NCI-H2196 treated with DMSO at 0.1 percent for 48 hours (cell line): ENCODE results near the gene TMEM132E.

Experiments used
- DNase-seq: peaks from one replicate; lab custom pipeline; 2025; ENCODE audit not compliant: unreplicated experiment; lab: John Stamatoyannopoulos, UW

The TMEM132E gene

GRCh38 chr17:34654881-34655276, 75.5 kb downstream of the TMEM132E start:
- DNase-seq, result no peak

- DNase-seq, result no peak
Observed at GRCh38 chr17:34656801-34657200, 77.4 kb downstream of the TMEM132E start.

DNA sequence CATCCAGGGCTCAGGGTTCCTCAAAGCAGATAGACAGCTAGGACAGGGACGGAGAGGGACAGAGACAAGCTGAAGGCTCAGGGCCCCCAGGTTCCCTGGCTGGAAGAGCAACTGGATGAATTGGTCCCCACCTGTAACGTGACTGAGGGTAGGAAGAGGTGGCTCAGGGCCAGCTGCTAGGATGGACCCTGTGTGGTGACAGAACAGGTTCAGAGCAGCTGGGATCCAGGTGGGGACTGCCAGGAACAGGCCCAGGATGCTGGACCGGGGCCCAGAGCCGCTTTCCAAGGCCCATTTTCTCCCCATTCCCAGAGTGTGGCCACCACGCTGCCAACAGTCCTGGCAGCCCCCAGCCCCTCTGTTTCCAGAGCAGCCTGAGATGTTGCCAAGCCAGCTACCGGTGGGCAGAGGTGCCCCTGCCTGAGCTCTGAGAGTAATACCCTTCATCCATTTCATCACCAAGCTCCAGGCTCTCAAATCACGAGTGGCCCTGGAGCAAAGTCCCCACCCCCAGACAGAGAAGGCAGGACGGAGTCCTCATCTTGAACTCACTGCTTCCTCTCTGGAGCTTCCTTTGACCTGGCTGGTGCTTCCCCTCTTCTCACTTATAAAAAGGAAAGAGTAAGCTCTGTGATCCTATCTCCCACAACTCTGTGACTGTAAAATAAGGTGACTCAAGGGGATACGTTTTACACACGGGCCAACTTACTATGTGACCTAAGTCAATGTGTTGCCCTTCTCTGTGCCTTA, 79.6 kb downstream of the TMEM132E start:
- DNase-seq, result no peak

DNA sequence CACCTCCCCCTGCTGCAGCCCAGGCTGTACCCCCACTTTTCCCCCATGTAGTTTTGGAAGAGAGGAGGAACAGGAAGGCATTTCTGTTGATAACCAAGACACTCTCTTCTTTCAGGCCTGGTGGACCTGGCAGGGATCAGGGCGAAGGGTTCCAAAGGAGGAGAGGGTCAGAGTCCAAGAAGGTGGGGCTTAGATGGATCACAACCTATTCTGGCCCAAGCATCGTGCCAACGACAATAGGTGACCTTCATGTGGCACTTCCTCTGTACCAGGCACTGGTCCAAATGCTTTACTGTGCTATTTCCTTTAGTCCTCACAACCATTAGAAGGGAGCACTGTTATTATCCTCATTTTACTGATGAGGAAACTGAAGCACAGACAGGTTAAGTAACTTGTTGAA, 84.3 kb downstream of the TMEM132E start:
- no peak for DNase-seq

DNA sequence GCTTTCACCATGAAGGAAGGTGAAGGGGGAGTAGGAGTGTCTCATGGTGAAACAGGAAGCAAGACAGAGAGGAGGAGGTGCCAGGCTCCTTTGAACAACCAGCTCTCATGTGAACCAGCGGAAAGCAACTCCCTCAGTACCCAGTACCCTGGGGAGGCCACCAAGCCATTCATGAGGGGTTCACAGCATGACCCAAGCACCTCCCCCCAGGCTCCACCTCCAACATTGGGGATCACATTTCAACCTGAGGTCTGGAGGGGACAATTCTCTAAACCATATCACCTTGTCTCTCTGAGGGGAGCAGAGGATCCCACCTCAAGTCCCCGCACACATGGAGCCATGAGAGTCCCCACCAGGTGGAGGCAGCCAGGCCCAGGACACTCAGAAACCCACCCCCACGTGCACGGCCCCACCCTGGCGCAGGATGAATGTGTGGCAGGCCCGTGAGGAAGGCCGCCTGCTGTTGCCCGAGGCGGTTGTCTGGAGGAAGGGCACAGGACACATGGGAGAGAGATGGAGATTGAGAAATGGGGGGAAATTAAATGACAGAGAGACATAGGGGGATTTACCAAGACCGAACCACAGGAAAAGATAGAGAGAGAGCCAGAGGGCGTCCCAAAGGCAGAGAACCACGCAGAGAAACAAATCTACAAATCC, 85.9 kb downstream of the TMEM132E start:
- DNase-seq, result no peak

DNA sequence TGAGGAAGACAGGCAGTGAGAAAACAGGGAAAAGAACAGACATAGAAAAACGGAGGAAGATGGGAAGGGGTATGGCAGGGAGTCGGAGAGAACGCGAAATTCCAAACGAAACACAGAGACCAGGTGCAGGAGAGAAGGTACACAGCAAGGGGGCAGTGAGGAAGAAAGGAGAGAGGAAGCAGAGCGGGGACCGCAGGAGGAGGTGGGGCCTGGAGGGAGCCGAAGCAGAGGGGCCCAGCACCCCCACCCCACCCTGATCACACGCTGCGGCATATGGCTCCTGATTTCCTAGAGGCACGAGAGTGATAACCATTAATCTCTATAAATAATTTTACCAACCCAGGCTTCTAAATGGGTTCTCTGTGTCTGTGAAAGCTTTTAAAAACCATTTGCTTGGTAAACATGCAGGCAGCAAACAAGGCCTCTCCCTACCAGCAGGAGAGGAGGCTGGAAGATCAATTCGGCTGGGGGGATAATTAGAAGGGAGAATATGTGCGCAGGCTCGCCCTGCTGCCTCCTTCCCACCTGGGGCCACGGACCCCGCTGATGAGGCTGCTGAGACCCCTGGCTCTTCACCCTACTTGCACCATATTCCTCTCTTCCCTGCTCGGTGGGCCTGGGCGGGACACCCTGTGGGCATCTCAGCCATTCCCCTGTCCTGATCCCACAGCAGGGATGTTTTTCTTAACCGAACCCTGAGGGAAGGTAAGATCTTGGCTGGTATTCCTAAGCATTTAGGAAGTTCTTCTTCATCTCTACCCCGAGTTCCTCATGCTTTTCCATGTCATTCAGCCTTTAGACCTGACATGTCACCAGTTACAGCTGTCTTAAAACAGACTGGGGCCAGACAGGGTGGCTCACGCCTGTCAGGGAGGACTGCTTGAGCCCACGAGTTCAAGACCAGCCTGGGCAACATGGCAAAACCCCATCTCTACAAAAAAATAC, 86.7 kb downstream of the TMEM132E start:
- no peak for DNase-seq

GRCh38 chr17:34667656-34668055, 88.3 kb downstream of the TMEM132E start:
- no peak for DNase-seq

GRCh38 chr17:34668206-34668605, 88.8 kb downstream of the TMEM132E start:
- no peak for DNase-seq

- DNase-seq, result no peak
Observed at GRCh38 chr17:34669511-34669910, 90.1 kb downstream of the TMEM132E start.

DNA sequence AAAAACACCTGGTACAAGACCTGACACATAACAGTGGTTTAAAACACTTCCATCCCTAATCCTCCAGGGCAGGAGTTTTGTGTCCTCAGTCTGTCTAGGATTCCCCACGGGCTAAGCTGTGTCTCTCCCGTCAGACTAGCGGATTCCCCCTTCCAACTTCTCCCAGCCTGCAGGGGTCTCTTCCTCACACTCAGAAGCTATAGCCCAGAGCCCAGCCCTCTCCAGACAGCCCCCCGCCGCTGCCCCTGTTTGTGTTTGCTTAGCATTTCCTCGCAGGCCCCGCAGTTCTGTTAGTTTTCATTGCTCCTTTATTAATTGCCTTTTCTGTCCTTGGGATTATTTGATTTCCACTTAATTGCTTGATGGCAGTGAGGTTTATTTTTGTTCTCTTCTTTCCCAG, 91.2 kb downstream of the TMEM132E start:
- no peak for DNase-seq

GRCh38 chr17:34671191-34671590, 91.8 kb downstream of the TMEM132E start:
- no peak for DNase-seq

DNA sequence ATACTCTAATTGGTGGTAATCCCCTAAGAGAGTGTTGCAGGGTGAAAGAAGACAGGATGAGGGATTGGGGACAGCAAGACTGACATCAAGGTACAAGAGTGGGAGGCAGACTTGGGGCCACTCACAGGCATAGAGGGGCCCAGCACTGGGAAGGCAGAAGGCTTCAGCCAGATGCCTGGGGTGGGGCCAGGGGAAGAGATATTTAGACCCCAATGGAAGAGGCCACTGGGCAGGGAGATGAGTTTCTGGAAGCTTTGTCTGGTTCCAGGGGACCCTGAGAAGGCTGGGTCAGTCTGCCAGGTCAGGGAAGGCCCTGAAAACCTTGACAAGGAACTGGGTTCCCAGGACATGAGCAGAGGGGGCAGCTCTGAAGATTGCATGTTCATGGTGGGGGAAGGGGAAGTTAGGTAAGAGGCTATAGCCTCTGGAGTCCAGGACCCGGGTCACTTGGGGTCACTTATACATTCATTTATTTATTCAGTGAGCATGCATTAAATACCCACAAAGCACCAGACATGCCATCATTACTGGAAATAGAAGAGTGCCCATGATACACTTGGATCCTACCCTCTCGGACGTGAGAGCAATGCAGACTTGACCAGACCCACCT, 92.9 kb downstream of the TMEM132E start:
- no peak for DNase-seq

GRCh38 chr17:34673516-34673915, 94.1 kb downstream of the TMEM132E start:
- DNase-seq, result no peak

- no peak for DNase-seq
Observed at GRCh38 chr17:34673995-34674890, 94.9 kb downstream of the TMEM132E start.

GRCh38 chr17:34675143-34675542, 95.8 kb downstream of the TMEM132E start:
- DNase-seq, result no peak

GRCh38 chr17:34675605-34676004, 96.2 kb downstream of the TMEM132E start:
- DNase-seq, result no peak

GRCh38 chr17:34680151-34680550, 100.8 kb downstream of the TMEM132E start:
- no peak for DNase-seq

DNA sequence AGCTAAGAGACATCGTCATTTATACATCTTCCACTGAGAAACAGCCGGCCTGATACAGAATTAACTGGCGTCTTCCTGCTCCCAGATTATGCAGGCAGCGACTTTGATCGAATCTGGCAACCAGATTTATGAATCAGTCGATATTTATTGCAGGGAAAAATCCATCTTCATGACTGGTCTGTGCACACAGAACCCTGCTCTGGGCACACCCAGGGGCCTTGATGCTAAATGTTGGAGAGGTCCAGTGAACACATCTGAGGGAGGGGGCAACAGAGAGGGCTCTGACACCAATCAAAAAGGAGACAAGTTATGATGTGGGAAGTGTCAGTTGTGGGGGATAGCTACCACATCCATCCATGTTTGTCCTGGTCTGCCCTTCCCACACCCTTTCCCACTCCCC, 102.9 kb downstream of the TMEM132E start:
- no peak for DNase-seq

DNA sequence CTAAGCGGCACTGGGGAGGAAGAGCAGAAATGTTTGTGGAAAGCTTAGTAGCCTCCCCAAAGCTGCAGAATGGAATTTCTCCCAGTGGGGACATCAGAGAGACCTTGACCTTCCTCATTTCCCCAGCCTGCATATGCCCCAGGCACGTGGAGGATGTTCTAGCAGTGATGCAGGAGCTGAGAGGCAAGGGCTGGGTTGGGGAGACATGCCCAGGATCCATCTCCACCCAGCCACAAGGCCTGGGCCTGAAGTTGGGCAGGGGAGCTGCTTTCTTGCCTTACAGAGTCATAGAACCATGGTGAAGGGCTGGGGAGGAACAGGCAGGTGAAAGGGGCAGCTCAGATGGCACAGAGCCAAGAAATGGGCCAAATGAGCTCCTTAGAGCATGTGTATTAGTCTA, 104.0 kb downstream of the TMEM132E start:
- DNase-seq, result no peak
